Stimulated activated CD4-positive, alpha-beta T cell treated with anti-CD3 and anti-CD28 coated beads, Interleukin-15, amount 100 ng/mL, for 24 hours (primary cell): ENCODE results near the gene CDK7.
"Not testable (repeated sequence)": the region's sequence is repeated elsewhere in the genome, so short reads cannot be mapped to it uniquely, and the experiment has no call there.

Source experiments
- DNase-seq: peaks from one replicate; pipeline ENCODE4 v3.0.0-alpha.2; 2020

CDK7 gene

GRCh38 chr5:69234457-69235268 is at the start of gene CDK7:
TSS of gene CDK7 (plus strand) at chr5:69234886. CDS start at chr5:69234976, 90 bp downstream.
- DNase-seq, result peak; percentile 96

DNA sequence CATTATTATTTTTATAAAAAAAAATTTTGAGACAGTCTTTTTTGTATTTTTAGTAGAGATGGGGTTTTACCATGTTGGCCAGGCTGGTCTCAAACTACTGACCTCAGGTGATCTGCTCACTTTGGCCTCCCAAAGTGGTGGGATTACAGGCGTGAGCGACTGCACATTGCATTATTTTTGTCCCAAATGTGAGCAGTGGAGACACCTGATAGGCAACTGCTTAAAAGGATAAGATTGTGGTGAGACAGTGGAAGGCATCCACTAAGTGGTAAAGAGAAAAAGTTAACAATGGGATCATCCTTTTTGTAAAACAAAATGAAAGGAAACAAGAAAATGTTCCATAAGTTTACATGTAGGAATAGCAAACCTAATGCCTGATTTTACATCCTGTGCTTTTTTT is 47.3 kb upstream of the CDK7 start:
- DNase-seq, result no peak

GRCh38 chr5:69188811-69189161 is 45.9 kb upstream of the CDK7 start:
- no peak for DNase-seq

DNA sequence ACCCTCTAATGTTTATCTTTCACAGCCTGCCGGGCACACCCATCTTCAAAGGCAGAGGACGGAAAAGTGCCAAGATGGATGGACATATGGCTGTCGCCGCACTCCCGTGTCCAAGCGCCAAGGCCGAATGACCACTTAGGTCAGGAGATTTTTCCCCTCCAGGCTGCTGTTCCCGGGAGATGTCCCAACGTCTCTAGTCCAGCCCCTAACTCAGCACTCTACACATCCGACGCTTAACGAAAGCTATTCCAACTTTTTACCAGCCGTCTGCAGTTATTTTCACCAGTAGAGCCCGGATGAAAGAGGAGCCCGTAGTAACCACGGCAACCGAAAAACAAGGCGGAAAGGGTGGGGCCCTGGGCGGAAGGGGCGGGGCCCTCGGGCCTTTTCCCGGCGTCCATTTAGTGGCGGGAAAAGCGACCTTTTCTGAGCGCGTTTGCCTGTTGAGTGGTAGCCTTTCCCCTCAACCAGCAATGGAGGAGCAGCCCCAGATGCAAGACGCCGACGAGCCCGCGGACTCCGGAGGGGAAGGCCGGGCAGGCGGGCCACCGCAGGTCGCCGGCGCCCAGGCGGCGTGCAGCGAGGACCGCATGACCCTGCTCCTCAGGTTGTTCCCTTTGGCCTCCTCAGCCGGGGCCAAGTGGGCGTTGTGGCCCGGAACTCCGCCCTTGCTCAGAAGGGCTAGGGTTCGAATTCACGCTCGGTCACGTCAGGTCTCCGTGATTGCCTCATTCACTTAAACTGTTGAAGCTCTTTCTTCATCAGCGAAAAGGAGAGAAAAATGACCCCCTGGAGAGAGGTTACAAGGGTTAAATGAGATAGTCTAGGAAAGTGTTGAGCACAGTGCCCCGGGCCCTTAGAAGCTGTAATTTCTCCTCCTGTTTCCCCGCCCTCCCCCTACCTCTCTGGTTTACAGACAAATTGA is 45.3 kb upstream of the CDK7 start, which contains the start of gene CENPH:
Gene CENPH, plus strand, starts transcription at position 422 of the 925 bp plus-strand sequence. Its CDS starts 52 bp downstream, at position 474.
- peak; percentile 95 for DNase-seq

- no peak for DNase-seq
Measured at GRCh38 chr5:69202497-69202896, 32.2 kb upstream of the CDK7 start.

GRCh38 chr5:69206528-69207190 is 28.0 kb upstream of the CDK7 start:
- no peak for DNase-seq

DNA sequence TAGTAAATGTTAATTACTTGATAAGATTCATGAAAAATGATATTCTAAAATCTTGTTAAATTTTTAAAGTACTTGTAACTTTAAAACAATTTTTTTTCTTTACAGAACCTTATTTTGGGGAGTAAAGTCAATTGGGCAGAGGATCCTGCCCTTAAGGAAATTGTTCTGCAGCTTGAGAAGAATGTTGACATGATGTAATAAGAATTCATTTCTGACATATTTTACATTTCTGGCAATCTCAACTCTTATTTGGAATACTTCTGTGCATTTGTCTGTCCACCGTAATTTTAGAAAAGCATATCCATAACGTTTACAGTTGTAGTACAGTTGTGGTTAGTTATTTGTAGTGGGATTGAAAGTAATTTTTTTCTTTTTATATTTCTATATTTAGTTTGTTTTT is 25.1 kb upstream of the CDK7 start:
- no peak for DNase-seq

- DNase-seq, result no peak
Measured at GRCh38 chr5:69211200-69211599, 23.5 kb upstream of the CDK7 start.

DNA sequence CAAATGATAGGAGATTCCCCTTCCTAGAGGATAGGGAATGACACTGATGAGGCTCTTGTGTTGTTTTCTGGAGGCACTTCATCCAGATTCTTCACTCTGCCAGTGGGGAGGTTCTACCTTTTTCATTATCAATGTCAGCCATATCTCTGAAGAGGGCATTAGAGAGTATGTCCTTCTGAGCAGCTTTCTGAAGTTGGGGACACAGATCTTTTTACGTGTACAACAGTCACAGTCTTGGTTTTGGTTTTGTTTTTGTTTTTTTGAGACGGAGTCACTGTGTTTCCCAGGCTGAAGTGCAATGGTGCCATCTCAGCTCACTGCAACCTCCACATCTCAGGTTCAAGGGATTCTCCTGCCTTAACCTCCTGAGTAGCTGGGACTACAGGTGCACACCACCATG is 22.7 kb upstream of the CDK7 start:
- DNase-seq, result no peak

DNA sequence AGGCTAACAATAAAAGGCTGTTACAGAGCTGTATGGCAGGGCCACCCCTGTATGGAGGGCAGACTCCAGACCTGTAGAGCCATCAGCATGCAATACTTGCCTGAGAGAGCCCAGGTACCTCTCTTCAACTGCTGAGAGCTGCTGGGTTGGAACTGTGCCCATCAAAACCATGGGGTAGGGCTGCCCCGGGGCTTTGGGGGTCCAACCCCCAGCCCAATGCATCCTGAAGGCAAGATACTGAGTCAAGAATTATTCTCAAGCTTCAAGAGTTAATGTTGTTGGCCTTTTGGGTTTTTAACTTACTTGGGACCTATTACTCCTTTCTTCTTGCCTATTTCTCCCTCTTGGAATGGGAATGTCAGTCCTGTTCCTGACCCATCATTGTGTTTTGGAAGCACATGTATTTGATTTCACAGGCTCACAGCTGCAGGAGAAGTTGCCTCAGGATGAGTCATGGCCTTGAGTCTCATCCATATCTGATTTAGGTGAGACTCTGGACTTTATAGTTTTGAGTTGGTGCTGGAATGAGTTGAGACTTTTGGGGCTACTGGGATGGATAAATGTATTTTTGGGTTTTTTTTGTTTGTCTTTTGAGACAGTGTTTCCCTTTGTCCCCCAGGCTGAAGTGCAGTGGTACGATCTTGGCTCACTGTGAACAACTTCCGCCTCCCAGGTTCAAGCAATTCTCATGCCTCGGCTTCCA is 21.0 kb upstream of the CDK7 start:
- no peak for DNase-seq

DNA sequence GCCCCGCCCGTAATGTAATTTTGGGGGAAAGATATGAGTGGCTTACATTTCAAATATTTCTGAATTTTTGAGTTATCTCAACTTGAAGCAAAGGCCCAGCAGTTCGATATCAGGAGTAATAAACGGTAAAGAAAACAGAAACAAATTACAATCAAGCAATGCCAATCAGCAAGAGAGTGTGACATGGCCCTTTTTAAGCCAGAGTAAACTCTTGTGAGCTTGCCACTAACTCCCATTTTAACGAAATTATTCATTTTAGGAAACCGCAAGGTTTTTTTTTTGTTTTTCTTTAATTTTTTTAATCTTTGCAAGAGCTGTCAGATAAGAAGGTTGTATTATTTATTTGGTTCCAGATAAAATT is 17.6 kb upstream of the CDK7 start:
- no peak for DNase-seq

- DNase-seq, result peak; percentile 97
Measured at GRCh38 chr5:69217548-69218526, 16.8 kb upstream of the CDK7 start.

GRCh38 chr5:69219939-69220338 is 14.7 kb upstream of the CDK7 start:
- no peak for DNase-seq

- DNase-seq, result not testable (repeated sequence)
Measured at GRCh38 chr5:69220371-69220770, 14.3 kb upstream of the CDK7 start.

DNA sequence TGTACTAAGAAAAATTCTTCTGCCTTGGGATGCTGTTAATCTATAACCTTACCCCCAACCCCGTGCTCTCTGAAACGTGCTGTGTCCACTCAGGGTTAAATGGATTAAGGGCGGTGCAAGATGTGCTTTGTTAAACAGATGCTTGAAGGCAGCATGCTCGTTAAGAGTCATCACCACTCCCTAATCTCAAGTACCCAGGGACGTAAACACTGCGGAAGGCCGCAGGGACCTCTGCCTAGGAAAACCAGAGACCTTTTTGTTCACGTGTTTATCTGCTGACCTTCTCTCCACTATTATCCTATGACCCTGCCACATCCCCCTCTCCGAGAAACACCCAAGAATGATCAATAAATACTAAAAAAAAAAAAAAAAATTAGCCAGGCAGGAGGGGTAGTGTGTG is 13.9 kb upstream of the CDK7 start:
- not testable (repeated sequence) for DNase-seq

- DNase-seq, result no peak
Measured at GRCh38 chr5:69224520-69224919, 10.2 kb upstream of the CDK7 start.

- no peak for DNase-seq
Measured at GRCh38 chr5:69225860-69226259, 8.8 kb upstream of the CDK7 start.

DNA sequence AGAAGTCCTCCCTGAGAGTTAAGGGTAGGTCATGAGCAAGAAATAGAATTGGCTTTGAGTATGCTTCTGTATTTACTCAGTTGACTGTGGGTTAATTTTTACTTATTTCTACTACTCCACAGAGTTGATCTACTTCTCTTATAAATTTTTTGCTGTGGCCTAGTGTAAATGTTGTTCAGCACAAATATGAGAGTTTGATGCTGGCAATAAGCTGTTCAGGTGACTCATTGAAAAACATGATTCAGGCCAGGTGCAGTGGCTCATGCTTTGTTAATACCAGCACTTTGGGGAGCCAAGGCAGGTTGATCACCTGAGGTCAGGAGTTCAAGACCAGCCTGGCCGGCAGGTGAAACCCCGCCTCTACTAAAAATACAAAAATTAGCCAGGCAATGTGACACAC is 4.5 kb upstream of the CDK7 start:
- DNase-seq, result no peak

- no peak for DNase-seq
Measured at GRCh38 chr5:69231281-69231680, 3.4 kb upstream of the CDK7 start.

DNA sequence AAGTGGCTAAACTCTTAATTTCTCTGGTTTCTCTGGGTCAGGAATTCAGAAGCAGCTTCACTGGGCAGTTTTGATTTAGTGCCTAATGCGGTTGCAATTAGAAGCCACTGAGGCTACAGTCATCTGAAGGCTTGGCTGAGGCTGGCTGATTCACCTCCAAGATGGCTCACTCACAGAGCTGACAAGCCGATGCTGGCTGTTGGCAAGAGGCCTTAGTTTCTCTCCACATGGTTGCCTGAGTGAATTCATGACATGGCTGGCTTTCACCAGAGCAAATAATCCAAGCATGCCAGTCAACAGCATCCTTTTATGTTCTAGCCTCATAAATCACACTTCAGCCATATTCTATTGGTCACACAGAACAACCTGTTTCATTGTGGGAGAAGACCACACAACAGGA is 2.8 kb upstream of the CDK7 start:
- no peak for DNase-seq

DNA sequence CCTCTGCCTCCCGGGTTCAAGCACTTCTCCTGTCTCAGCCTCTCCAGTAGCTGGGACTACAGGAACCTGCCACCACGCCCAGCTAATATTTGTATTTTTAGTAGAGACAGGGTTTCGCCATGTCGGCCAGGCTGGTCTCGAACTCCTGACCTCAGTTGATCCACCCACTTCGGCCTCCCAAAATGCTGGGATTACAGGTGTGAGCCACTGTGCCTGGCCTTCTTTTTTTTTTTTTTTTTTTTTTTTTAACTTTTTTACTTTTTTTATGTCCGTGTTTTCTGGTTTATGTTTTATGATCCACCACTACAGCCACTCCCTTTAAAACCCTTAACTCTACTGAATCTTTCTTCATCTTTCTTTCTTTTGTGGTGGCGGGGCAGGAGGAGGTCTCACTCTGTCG is 2.0 kb downstream of the CDK7 start:
- DNase-seq, result not testable (repeated sequence)

DNA sequence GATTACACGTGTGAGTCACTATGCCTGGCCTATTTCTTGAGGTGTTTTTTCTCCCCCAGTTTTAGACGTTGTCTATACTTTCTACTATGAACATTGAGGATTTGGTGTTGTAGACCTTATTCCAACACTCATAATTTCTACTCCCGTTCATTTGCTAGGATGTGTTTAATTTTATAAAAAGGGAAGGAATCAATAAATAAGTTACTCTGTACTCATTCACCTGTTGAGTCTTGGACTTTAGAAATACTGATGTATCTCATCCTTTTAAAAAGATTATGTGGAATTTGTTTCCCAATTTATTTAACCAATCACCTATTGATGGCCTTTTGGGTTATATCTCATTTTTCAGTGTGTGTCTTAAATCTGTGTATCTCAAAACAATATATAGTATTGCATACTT is 3.2 kb downstream of the CDK7 start:
- no peak for DNase-seq
